ENCODE data around the gene ASPDH. TPM values are rescaled to one million over a fixed set of nuclear protein-coding genes. Genes with fewer than 3 reads are reported as not detected.

Gene ASPDH
- total RNA-seq, 1 experiment from 2014 or later, result not detected

DNA sequence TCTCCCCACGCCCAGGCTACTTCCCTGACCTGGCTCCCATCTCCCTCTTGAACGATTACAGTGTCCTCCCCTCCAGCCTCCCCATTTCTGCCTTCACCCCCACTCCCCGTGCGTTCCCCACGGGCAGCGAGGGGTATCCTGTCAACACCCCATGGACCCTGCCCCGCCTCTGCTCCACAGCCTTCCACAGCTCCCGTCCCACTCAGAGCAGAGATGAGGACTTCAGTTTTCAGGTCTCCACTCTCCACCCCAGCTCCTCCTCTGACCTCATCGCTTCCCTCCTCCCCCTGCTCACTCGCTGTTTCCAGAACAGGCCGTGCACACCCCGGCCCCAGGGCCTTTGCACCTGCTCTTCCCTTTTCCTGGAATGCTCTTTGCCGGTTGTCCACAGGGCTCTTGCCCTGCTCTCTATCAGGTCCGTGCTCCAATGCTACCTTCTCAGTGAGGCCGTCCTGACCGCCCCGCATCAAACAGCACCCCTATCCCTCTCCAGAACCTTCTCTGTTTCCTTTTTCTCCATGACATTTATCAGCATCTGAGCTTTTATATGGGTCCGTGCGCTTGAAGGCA is 39.5 kb upstream of the ASPDH start:
- Histone ChIP-seq H3K4me3 (ENCODE audit: low read depth in 2 of 2, low read length in 2 of 2) (no peak overlapping the region), H3K27ac (ENCODE audit: low read length) (no peak overlapping the region), H3K4me1 (ENCODE audit: control insufficient read depth, insufficient read depth, low read length) (no peaks in the 10 kb centered on the region), H3K27me3 (ENCODE audit: control insufficient read depth, insufficient read depth, low read length) (no peaks in the 10 kb centered on the region), H3K36me3 (ENCODE audit: control insufficient read depth, insufficient read depth, low read length) (no peaks in the 10 kb centered on the region), H3K9me3 (ENCODE audit: control insufficient read depth, insufficient read depth, low read depth, low read length) (no peaks in the 10 kb centered on the region)
- intact Hi-C loops (cut with micrococcal nuclease; ENCODE audit: unreplicated experiment) (no loop called here), in situ Hi-C loops (cut with HindIII; ENCODE audit: low pct_unique_long_range_greater_than_20kb, low sequenced_read_pairs) (no loop called here)
- DNase-seq (ENCODE audit: low read depth, low spot score), result no peak
- ChIA-PET POLR2A (no interaction called here), CTCF (no interaction called here)
- no TSS peak for BruUV-seq (replicated peaks)
- no peak for TF ChIP-seq SIN3A (IDR thresholded peaks at IDR 0.05; ENCODE audit: borderline replicate concordance, insufficient read depth, low read depth, low read length)
- TF ChIP-seq, protein P1, sequence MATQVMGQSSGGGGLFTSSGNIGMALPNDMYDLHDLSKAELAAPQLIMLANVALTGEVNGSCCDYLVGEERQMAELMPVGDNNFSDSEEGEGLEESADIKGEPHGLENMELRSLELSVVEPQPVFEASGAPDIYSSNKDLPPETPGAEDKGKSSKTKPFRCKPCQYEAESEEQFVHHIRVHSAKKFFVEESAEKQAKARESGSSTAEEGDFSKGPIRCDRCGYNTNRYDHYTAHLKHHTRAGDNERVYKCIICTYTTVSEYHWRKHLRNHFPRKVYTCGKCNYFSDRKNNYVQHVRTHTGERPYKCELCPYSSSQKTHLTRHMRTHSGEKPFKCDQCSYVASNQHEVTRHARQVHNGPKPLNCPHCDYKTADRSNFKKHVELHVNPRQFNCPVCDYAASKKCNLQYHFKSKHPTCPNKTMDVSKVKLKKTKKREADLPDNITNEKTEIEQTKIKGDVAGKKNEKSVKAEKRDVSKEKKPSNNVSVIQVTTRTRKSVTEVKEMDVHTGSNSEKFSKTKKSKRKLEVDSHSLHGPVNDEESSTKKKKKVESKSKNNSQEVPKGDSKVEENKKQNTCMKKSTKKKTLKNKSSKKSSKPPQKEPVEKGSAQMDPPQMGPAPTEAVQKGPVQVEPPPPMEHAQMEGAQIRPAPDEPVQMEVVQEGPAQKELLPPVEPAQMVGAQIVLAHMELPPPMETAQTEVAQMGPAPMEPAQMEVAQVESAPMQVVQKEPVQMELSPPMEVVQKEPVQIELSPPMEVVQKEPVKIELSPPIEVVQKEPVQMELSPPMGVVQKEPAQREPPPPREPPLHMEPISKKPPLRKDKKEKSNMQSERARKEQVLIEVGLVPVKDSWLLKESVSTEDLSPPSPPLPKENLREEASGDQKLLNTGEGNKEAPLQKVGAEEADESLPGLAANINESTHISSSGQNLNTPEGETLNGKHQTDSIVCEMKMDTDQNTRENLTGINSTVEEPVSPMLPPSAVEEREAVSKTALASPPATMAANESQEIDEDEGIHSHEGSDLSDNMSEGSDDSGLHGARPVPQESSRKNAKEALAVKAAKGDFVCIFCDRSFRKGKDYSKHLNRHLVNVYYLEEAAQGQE (IDR thresholded peaks at IDR 0.05; ENCODE audit: insufficient read depth in 1 of 2, low read depth in 2 of 2, low read length in 1 of 2), result no peak
- no peak for TF ChIP-seq POLR2AphosphoS5 (IDR thresholded peaks at IDR 0.05; ENCODE audit: low read depth, low read length)
- TF ChIP-seq TCF7L2 (IDR thresholded peaks at IDR 0.05; ENCODE audit: low read depth, low read length), result no peak
- no peak for TF ChIP-seq CTCF (IDR thresholded peaks at IDR 0.05)
- ATAC-seq, result no peak

GRCh38 chr19:50552540-50552939 is 38.8 kb upstream of the ASPDH start:
- no peaks in the 10 kb centered on the region for H3K9me3 ChIP-seq (ENCODE audit: control insufficient read depth, insufficient read depth, low read depth, low read length)
- ATAC-seq (no peak), DNase-seq (ENCODE audit: low read depth, low spot score) (no peak)
- no peak overlapping the region for H3K4me3 ChIP-seq (ENCODE audit: low read depth in 2 of 2, low read length in 2 of 2)
- TF ChIP-seq, protein P1 (IDR thresholded peaks at IDR 0.05; ENCODE audit: insufficient read depth in 1 of 2, low read depth in 2 of 2, low read length in 1 of 2), result no peak
- TF ChIP-seq TCF7L2 (IDR thresholded peaks at IDR 0.05; ENCODE audit: low read depth, low read length) (no peak), SIN3A (IDR thresholded peaks at IDR 0.05; ENCODE audit: borderline replicate concordance, insufficient read depth, low read depth, low read length) (no peak), POLR2AphosphoS5 (IDR thresholded peaks at IDR 0.05; ENCODE audit: low read depth, low read length) (no peak), CTCF (IDR thresholded peaks at IDR 0.05) (no peak)
- H3K4me1 ChIP-seq (ENCODE audit: control insufficient read depth, insufficient read depth, low read length), result no peaks in the 10 kb centered on the region
- intact Hi-C loops (cut with micrococcal nuclease; ENCODE audit: unreplicated experiment), result no loop called here
- no peak overlapping the region for H3K27ac ChIP-seq (ENCODE audit: low read length)
- H3K36me3 ChIP-seq (ENCODE audit: control insufficient read depth, insufficient read depth, low read length), result no peaks in the 10 kb centered on the region
- POLR2A ChIA-PET, result no interaction called here
- in situ Hi-C loops (cut with HindIII; ENCODE audit: low pct_unique_long_range_greater_than_20kb, low sequenced_read_pairs), result no loop called here
- CTCF ChIA-PET, result no interaction called here
- no TSS peak for BruUV-seq (replicated peaks)
- no peaks in the 10 kb centered on the region for H3K27me3 ChIP-seq (ENCODE audit: control insufficient read depth, insufficient read depth, low read length)

Data from Panc1 (cell line).